ENCODE measurements around the gene NRM.
"Not testable (repeated sequence)": the region's sequence is repeated elsewhere in the genome, so short reads cannot be mapped to it uniquely, and the experiment has no call there.

Gene NRM

GRCh38 chr6:30719791-30720737 lies 29.3 kb upstream of the NRM start, which contains the start of gene TUBB:
TUBB (plus strand) TSS chr6:30720352; CDS start chr6:30720507, 155 bp downstream.
- peak; percentile 95 for DNase-seq (ENCODE audit: low spot score)

- no peak for DNase-seq (ENCODE audit: low spot score)
These were observed 28.6 kb upstream of the NRM start for GRCh38 chr6:30719356-30719755.

- not testable (repeated sequence) for DNase-seq (ENCODE audit: low spot score)
These were observed 27.3 kb upstream of the NRM start for GRCh38 chr6:30717845-30718720.

GRCh38 chr6:30717129-30717844 lies 26.5 kb upstream of the NRM start, which contains the start of gene MDC1:
MDC1 (minus strand) TSS chr6:30717281; CDS start chr6:30715175, 2,106 bp downstream.
- DNase-seq (ENCODE audit: low spot score) = peak; percentile 98

DNA sequence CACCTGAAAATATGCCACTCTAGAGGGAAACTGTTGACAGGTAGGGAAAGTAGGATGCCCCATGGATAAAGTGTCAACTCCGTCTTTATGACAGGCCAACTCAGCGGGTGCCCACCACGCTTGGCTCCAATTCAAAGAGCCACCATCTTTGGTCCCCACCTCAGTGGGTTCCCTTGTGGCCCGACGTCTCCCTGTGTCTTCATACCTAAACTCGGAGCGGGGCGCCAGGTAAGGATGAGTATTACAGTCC lies 26.0 kb upstream of the NRM start:
- no peak for DNase-seq (ENCODE audit: low spot score)

GRCh38 chr6:30714263-30714662 lies 23.5 kb upstream of the NRM start:
- no peak for DNase-seq (ENCODE audit: low spot score)

- no peak for DNase-seq (ENCODE audit: low spot score)
These were observed 21.7 kb upstream of the NRM start for GRCh38 chr6:30712441-30712945.

- DNase-seq (ENCODE audit: low spot score) = no peak
These were observed 21.1 kb upstream of the NRM start for GRCh38 chr6:30711758-30712380.

- no peak for DNase-seq (ENCODE audit: low spot score)
These were observed 18.5 kb upstream of the NRM start for GRCh38 chr6:30709101-30709868.

- no peak for DNase-seq (ENCODE audit: low spot score)
These were observed 16.6 kb upstream of the NRM start for GRCh38 chr6:30707281-30707850.

DNA sequence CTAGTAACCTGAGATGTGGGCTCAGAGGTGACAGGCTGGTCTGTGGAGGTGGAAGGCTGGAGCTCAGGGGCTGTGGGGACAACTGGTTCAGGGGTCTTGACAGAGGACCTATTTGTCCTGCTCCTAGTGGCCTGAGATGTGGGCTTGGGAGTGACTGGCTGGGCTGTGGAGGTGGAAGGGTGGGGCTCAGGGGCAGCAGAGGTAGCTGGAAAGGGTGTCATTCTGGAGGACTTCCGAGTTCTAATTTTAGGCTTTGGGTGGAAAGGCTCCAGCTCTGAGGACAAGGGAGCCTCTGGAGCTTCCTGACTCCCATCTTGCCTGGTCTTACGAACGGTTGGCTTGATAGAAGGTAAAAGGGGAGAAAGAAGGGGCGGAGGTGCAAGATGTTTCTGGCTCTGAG lies 14.8 kb upstream of the NRM start:
- DNase-seq (ENCODE audit: low spot score) = no peak

GRCh38 chr6:30703821-30704220 lies 13.0 kb upstream of the NRM start:
- DNase-seq (ENCODE audit: low spot score) = no peak

DNA sequence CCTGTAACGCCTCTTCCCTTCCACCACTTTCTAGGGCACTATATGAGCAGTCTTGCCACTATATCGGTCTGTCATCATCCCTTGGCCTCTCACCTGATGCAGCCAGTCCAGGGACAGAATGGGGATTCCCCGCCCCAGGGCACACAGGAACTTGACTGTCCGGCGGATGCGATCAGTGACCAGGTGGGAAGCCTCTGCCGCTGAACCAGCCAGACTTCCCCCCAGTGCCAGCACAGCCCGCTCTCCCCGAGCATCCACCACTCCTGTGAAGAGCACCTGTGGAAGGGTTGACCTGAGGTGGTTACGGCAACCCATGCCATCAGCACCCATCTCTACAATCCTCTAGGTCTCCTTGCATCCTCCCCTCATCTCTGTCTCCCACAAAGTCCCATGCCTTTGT lies 12.2 kb upstream of the NRM start:
- DNase-seq (ENCODE audit: low spot score) = no peak

DNA sequence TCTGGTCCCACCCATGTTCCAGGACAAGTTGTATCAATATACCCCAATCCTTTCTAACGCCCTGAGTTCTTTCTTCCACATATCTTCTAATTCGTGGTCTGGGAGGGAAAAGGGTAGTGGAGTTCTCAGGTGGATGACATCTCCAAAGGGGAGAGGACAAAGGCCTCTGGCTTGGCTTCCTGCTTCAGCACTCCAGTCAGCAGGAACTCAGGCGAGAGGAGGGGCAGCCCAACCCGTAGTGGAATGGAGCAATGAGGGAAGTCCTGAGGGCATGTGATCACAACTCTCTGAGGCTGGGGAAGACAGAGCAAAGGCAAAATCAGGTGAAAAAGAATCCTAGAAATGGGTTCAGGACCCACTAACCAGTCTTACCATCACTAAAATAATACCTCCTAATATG lies 9.6 kb upstream of the NRM start:
- DNase-seq (ENCODE audit: low spot score) = no peak

DNA sequence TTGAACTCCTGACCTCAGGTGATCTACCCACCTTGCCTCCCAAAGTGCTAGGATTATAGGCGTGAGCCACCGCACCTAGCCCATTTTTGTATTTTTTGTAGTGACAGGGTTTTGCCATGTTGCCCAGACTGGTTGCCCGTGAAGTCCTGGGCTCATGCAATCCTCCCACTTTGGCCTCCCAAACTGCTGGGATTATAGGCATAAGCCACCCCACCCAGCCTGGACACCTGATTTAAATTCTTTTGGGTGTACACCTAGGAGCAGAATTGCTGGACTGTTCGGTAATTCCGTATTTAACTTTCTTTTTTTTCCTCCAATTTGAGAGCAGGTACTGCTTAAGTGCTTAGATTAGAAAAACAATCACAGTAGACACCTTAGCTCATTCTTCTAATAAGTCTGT lies 5.6 kb upstream of the NRM start:
- no peak for DNase-seq (ENCODE audit: low spot score)

- DNase-seq (ENCODE audit: low spot score) = no peak
These were observed 544 bp upstream of the NRM start for GRCh38 chr6:30691208-30691847.

DNA sequence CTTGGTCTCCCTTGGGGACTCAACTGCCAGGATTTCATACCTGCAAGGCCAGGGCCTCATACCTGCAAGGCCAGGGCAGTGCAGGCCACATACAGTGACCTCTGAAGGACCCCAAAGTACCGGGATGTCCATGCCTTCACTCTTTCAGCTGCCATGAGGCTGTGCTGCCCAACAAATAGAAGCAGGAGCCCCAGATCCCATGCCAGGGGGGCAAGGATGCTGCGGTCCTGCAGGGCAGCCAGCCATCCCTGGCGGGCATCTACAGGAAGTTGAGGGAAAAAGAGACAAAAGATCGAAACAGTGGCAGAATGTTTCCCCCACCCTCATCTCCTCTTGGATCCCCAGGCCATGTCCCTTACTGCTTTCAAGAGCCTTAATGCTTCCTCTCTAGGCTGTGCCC lies 799 bp downstream of the NRM start:
- no peak for DNase-seq (ENCODE audit: low spot score)

GRCh38 chr6:30689022-30689865 lies 1.5 kb downstream of the NRM start:
- no peak for DNase-seq (ENCODE audit: low spot score)

DNA sequence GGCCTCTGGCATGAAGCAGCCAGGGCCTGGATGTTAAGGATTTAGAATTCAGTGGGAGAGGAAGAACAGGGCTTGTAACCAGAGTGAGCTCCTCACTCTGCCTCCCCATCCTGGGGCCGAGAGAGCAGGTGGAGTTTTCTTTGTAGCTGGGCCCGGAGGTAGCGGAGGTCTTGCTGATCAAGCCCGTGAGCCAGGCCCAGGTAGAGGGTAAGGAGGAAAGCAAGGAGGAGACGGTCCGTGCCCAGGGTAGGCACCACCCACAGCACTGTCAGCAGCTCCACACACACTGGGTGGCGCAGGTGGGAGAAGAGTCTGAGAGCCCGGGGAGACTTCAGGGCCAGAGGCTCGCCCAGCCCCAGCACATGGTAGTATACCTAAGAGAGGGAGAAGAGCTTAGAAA lies 2.2 kb downstream of the NRM start:
- no peak for DNase-seq (ENCODE audit: low spot score)
